ENCODE data around the gene LGI4.

Gene LGI4

GRCh38 chr19:35089554-35089953, 45.3 kb downstream of the LGI4 start:
- H3K18ac ChIP-seq (ENCODE audit: low read length) = no peak overlapping the region
- H3K27me3 ChIP-seq (ENCODE audit: insufficient read depth, low read length, poor library complexity) = no peaks in the 10 kb centered on the region
- no peaks in the 10 kb centered on the region for H3K79me1 ChIP-seq (ENCODE audit: low read length)
- no peak overlapping the region for H2BK15ac ChIP-seq (replicated peaks; ENCODE audit: low read depth)
- H3K27ac ChIP-seq (ENCODE audit: low read depth, low read length) = no peak overlapping the region
- H3K4me2 ChIP-seq (ENCODE audit: low read length) = no peak overlapping the region
- H4K5ac ChIP-seq (ENCODE audit: low read length) = no peak overlapping the region
- no peaks in the 10 kb centered on the region for H3K79me2 ChIP-seq (ENCODE audit: control insufficient read depth, insufficient read depth, low read length)
- H2AK5ac ChIP-seq (ENCODE audit: low read length) = no peak overlapping the region
- no peak overlapping the region for H3K4ac ChIP-seq (ENCODE audit: low read depth, low read length)
- H4K8ac ChIP-seq (ENCODE audit: low read depth, low read length) = no peak overlapping the region
- H2BK120ac ChIP-seq (ENCODE audit: low read depth, low read length) = no peak overlapping the region
- DNase-seq = no peak
- H3K4me3 ChIP-seq (ENCODE audit: low read length) = no peak overlapping the region
- no peak overlapping the region for H3K23ac ChIP-seq (ENCODE audit: low read length)
- H3K4me1 ChIP-seq (ENCODE audit: control insufficient read depth, low read depth, low read length) = peaks cover 2% of the 10 kb centered on the region
- no peak overlapping the region for H3K9ac ChIP-seq (ENCODE audit: low read length)
- H3K36me3 ChIP-seq (ENCODE audit: control insufficient read depth, insufficient read depth, low read length) = no peaks in the 10 kb centered on the region
- no CpG with 5 or more reads among the region's 8 CpGs for WGBS (ENCODE audit: extremely low coverage, insufficient coverage, low lambda C conversion rate)
- H3K56ac ChIP-seq (ENCODE audit: low read length) = no peak overlapping the region
- H2BK5ac ChIP-seq (ENCODE audit: low read length) = no peak overlapping the region

DNA sequence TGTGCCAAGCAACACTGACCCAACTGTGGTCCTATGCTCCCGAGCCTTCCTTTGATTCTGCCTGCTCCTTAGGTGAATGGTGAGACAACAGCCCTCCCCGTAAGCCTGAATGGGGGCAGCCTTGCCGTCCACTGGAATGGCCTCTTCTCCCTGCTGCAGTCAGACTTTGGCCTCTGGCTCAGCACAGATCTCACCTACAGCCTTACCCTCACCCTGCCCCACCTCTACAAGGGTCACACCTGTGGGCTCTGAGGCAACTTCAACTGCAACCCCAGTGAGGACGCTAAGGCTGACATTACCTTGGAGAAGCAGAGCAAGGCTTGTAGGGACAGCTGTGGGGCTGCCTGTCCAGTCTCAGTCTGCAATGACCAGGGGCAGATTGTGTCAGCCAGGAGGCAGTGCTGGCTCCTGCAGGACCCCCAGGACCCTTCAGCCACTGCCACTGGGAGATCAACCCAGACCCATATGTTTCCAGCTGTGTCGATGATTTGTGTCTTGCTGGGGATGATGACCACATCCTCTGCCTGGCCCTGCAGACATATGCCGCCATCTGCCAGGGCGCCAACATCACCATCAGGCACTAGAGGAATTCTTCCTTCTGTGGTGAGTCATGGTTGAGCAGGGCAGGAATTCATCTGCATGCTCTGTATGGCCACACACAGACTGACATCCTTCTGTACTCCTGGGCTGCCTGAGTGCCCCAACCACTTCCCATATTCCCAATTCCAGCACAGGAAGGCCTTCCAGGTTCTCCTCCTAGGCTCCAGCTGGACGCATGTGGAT, 46.5 kb downstream of the LGI4 start:
- Histone ChIP-seq H3K18ac (ENCODE audit: low read length) (no peak overlapping the region), H3K27ac (ENCODE audit: low read depth, low read length) (no peak overlapping the region), H3K79me2 (ENCODE audit: control insufficient read depth, insufficient read depth, low read length) (no peaks in the 10 kb centered on the region), H2BK15ac (replicated peaks; ENCODE audit: low read depth) (no peak overlapping the region), H3K4me1 (ENCODE audit: control insufficient read depth, low read depth, low read length) (peaks cover 2% of the 10 kb centered on the region), H3K4me2 (ENCODE audit: low read length) (no peak overlapping the region), H4K5ac (ENCODE audit: low read length) (no peak overlapping the region), H2BK120ac (ENCODE audit: low read depth, low read length) (no peak overlapping the region), H3K56ac (ENCODE audit: low read length) (peak overlapping the region; percentile 22), H3K79me1 (ENCODE audit: low read length) (no peaks in the 10 kb centered on the region), H3K4ac (ENCODE audit: low read depth, low read length) (no peak overlapping the region), H4K8ac (ENCODE audit: low read depth, low read length) (no peak overlapping the region), H3K23ac (ENCODE audit: low read length) (no peak overlapping the region), H2AK5ac (ENCODE audit: low read length) (no peak overlapping the region), H2BK5ac (ENCODE audit: low read length) (peak overlapping the region; percentile 27), H3K27me3 (ENCODE audit: insufficient read depth, low read length, poor library complexity) (no peaks in the 10 kb centered on the region), H3K4me3 (ENCODE audit: low read length) (no peak overlapping the region), H3K9ac (ENCODE audit: low read length) (no peak overlapping the region), H3K36me3 (ENCODE audit: control insufficient read depth, insufficient read depth, low read length) (no peaks in the 10 kb centered on the region)
- DNase-seq = peak; percentile 77
- no CpG with 5 or more reads among the region's 8 CpGs for WGBS (ENCODE audit: extremely low coverage, insufficient coverage, low lambda C conversion rate)

DNA sequence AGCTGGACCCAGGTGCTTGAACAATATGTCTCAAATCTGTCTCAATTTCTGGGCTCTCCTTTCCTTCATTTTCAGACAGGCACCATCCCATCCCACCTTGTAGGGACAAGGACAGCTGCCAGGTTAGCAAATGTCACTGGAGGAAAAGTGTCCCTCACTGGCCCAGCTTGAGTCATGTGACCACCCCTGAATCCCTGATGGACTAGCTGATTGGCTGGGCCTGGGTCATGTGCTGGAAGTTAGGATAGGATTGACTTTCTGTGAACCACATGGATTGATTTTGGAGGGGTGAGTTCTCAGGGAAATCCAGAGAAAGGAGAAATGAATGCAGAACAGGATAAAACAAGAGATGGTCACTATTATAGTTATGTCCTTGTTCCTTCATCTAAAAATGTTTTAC, 47.5 kb downstream of the LGI4 start:
- DNase-seq = no peak
- H3K18ac ChIP-seq (ENCODE audit: low read length) = no peak overlapping the region
- H4K5ac ChIP-seq (ENCODE audit: low read length) = no peak overlapping the region
- no peak overlapping the region for H3K4ac ChIP-seq (ENCODE audit: low read depth, low read length)
- H2AK5ac ChIP-seq (ENCODE audit: low read length) = no peak overlapping the region
- no peaks in the 10 kb centered on the region for H3K79me1 ChIP-seq (ENCODE audit: low read length)
- no peak overlapping the region for H4K8ac ChIP-seq (ENCODE audit: low read depth, low read length)
- no peak overlapping the region for H3K23ac ChIP-seq (ENCODE audit: low read length)
- H2BK5ac ChIP-seq (ENCODE audit: low read length) = no peak overlapping the region
- no peak overlapping the region for H3K27ac ChIP-seq (ENCODE audit: low read depth, low read length)
- no peaks in the 10 kb centered on the region for H3K27me3 ChIP-seq (ENCODE audit: insufficient read depth, low read length, poor library complexity)
- no peak overlapping the region for H3K9ac ChIP-seq (ENCODE audit: low read length)
- H2BK120ac ChIP-seq (ENCODE audit: low read depth, low read length) = no peak overlapping the region
- no peak overlapping the region for H2BK15ac ChIP-seq (replicated peaks; ENCODE audit: low read depth)
- H3K4me1 ChIP-seq (ENCODE audit: control insufficient read depth, low read depth, low read length) = peaks cover 2% of the 10 kb centered on the region
- H3K36me3 ChIP-seq (ENCODE audit: control insufficient read depth, insufficient read depth, low read length) = no peaks in the 10 kb centered on the region
- no peak overlapping the region for H3K4me3 ChIP-seq (ENCODE audit: low read length)
- H3K79me2 ChIP-seq (ENCODE audit: control insufficient read depth, insufficient read depth, low read length) = no peaks in the 10 kb centered on the region
- no peak overlapping the region for H3K4me2 ChIP-seq (ENCODE audit: low read length)
- H3K56ac ChIP-seq (ENCODE audit: low read length) = no peak overlapping the region

GRCh38 chr19:35086455-35086854, 48.4 kb downstream of the LGI4 start:
- H3K56ac ChIP-seq (ENCODE audit: low read length) = no peak overlapping the region

DNA sequence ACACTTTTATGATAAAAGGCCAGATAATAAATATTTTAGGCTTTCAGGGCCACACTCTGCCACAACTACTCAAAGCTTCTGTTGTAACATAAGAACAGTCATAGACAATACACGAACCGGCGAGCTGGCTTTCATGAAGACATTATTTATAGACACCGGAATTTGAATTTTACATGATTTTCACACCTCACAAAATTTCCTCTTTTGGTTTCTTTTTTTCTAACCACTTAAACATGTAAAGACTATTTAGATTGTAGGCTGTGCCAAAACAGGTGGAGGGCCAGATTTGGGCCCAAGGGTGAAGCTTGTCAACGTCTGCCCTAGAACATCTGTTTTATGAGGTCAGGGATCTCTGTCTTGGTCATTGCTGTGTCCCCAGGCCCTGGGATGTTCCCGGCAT, 48.9 kb downstream of the LGI4 start:
- Histone ChIP-seq H3K4me2 (ENCODE audit: low read length) (no peak overlapping the region), H2BK5ac (ENCODE audit: low read length) (no peak overlapping the region), H3K18ac (ENCODE audit: low read length) (no peak overlapping the region), H4K8ac (ENCODE audit: low read depth, low read length) (no peak overlapping the region), H2AK5ac (ENCODE audit: low read length) (no peak overlapping the region), H4K5ac (ENCODE audit: low read length) (no peak overlapping the region), H3K4me3 (ENCODE audit: low read length) (no peak overlapping the region), H2BK15ac (replicated peaks; ENCODE audit: low read depth) (no peak overlapping the region), H3K56ac (ENCODE audit: low read length) (no peak overlapping the region), H3K27ac (ENCODE audit: low read depth, low read length) (no peak overlapping the region), H2BK120ac (ENCODE audit: low read depth, low read length) (no peak overlapping the region), H3K9ac (ENCODE audit: low read length) (no peak overlapping the region), H3K4ac (ENCODE audit: low read depth, low read length) (no peak overlapping the region), H3K27me3 (ENCODE audit: insufficient read depth, low read length, poor library complexity) (no peaks in the 10 kb centered on the region), H3K23ac (ENCODE audit: low read length) (no peak overlapping the region), H3K36me3 (ENCODE audit: control insufficient read depth, insufficient read depth, low read length) (no peaks in the 10 kb centered on the region), H3K79me2 (ENCODE audit: control insufficient read depth, insufficient read depth, low read length) (no peaks in the 10 kb centered on the region), H3K4me1 (ENCODE audit: control insufficient read depth, low read depth, low read length) (peaks cover 2% of the 10 kb centered on the region), H3K79me1 (ENCODE audit: low read length) (no peaks in the 10 kb centered on the region)
- WGBS (ENCODE audit: extremely low coverage, insufficient coverage, low lambda C conversion rate) = no CpG with 5 or more reads among the region's 6 CpGs
- DNase-seq = no peak

More at GRCh38 chr19:35086455-35086854, 48.4 kb downstream of the LGI4 start:
- Histone ChIP-seq H3K9ac (ENCODE audit: low read length) (no peak overlapping the region), H3K27me3 (ENCODE audit: insufficient read depth, low read length, poor library complexity) (no peaks in the 10 kb centered on the region), H2BK15ac (replicated peaks; ENCODE audit: low read depth) (no peak overlapping the region), H4K5ac (ENCODE audit: low read length) (no peak overlapping the region), H3K4me2 (ENCODE audit: low read length) (no peak overlapping the region), H3K79me1 (ENCODE audit: low read length) (no peaks in the 10 kb centered on the region), H2AK5ac (ENCODE audit: low read length) (no peak overlapping the region), H3K27ac (ENCODE audit: low read depth, low read length) (no peak overlapping the region), H2BK120ac (ENCODE audit: low read depth, low read length) (no peak overlapping the region), H3K4me3 (ENCODE audit: low read length) (no peak overlapping the region), H4K8ac (ENCODE audit: low read depth, low read length) (no peak overlapping the region), H2BK5ac (ENCODE audit: low read length) (no peak overlapping the region), H3K23ac (ENCODE audit: low read length) (no peak overlapping the region), H3K36me3 (ENCODE audit: control insufficient read depth, insufficient read depth, low read length) (no peaks in the 10 kb centered on the region), H3K18ac (ENCODE audit: low read length) (no peak overlapping the region), H3K79me2 (ENCODE audit: control insufficient read depth, insufficient read depth, low read length) (no peaks in the 10 kb centered on the region), H3K4me1 (ENCODE audit: control insufficient read depth, low read depth, low read length) (peaks cover 2% of the 10 kb centered on the region), H3K4ac (ENCODE audit: low read depth, low read length) (no peak overlapping the region)
- WGBS (ENCODE audit: extremely low coverage, insufficient coverage, low lambda C conversion rate) = no CpG with 5 or more reads among the region's 8 CpGs
- no peak for DNase-seq

DNA sequence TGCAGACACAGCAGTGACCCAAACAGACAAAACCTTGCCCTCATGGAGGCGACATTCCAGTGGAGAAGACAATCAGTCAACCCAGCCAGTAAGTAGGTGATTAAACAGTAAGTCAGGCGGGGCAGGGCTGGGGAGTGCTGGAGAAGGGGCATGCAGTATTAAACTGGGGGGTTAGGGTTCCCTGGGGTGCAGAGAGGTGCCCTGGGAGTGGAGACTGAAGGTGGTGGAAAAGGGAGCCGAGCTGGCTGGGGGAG, 50.4 kb downstream of the LGI4 start:
- Histone ChIP-seq H3K56ac (ENCODE audit: low read length) (peak overlapping the region; percentile 49), H3K4me1 (ENCODE audit: control insufficient read depth, low read depth, low read length) (no peaks in the 10 kb centered on the region), H3K4me2 (ENCODE audit: low read length) (no peak overlapping the region), H3K27me3 (ENCODE audit: insufficient read depth, low read length, poor library complexity) (no peaks in the 10 kb centered on the region), H4K5ac (ENCODE audit: low read length) (no peak overlapping the region), H2BK5ac (ENCODE audit: low read length) (no peak overlapping the region), H3K23ac (ENCODE audit: low read length) (no peak overlapping the region), H2AK5ac (ENCODE audit: low read length) (no peak overlapping the region), H3K18ac (ENCODE audit: low read length) (no peak overlapping the region), H3K79me1 (ENCODE audit: low read length) (no peaks in the 10 kb centered on the region), H2BK120ac (ENCODE audit: low read depth, low read length) (no peak overlapping the region), H3K4me3 (ENCODE audit: low read length) (no peak overlapping the region), H3K27ac (ENCODE audit: low read depth, low read length) (no peak overlapping the region), H3K79me2 (ENCODE audit: control insufficient read depth, insufficient read depth, low read length) (no peaks in the 10 kb centered on the region), H4K8ac (ENCODE audit: low read depth, low read length) (no peak overlapping the region), H3K36me3 (ENCODE audit: control insufficient read depth, insufficient read depth, low read length) (no peaks in the 10 kb centered on the region), H2BK15ac (replicated peaks; ENCODE audit: low read depth) (no peak overlapping the region), H3K9ac (ENCODE audit: low read length) (no peak overlapping the region), H3K4ac (ENCODE audit: low read depth, low read length) (no peak overlapping the region)
- peak; percentile 43 for DNase-seq
- no CpG with 5 or more reads among the region's 3 CpGs for WGBS (ENCODE audit: extremely low coverage, insufficient coverage, low lambda C conversion rate)

All from mesendoderm (in vitro differentiated cells).